Activated naive CD8-positive, alpha-beta T cell (primary cell): Measurements from ENCODE around the gene MCC.

Experiments used
- H3K27ac Mint-ChIP-seq: one replicate; pipeline ENCODE4 v1.8.0; 2021; ENCODE audit warnings: mixed read lengths
- H3K27me3 Mint-ChIP-seq: one replicate; pipeline ENCODE4 v1.8.0; 2021; ENCODE audit warnings: mixed read lengths
- H3K36me3 Mint-ChIP-seq: one replicate; pipeline ENCODE4 v1.8.0; 2021; ENCODE audit warnings: mixed read lengths
- H3K4me1 Mint-ChIP-seq: one replicate; pipeline ENCODE4 v1.8.0; 2021; ENCODE audit warnings: low read depth, mixed read lengths
- H3K4me3 Mint-ChIP-seq: one replicate; pipeline ENCODE4 v1.8.0; 2021; ENCODE audit warnings: mild to moderate bottlenecking, mixed read lengths
- H3K9me3 Mint-ChIP-seq: one replicate; pipeline ENCODE4 v1.8.0; 2021; ENCODE audit warnings: low read depth, mixed read lengths

The MCC gene

DNA sequence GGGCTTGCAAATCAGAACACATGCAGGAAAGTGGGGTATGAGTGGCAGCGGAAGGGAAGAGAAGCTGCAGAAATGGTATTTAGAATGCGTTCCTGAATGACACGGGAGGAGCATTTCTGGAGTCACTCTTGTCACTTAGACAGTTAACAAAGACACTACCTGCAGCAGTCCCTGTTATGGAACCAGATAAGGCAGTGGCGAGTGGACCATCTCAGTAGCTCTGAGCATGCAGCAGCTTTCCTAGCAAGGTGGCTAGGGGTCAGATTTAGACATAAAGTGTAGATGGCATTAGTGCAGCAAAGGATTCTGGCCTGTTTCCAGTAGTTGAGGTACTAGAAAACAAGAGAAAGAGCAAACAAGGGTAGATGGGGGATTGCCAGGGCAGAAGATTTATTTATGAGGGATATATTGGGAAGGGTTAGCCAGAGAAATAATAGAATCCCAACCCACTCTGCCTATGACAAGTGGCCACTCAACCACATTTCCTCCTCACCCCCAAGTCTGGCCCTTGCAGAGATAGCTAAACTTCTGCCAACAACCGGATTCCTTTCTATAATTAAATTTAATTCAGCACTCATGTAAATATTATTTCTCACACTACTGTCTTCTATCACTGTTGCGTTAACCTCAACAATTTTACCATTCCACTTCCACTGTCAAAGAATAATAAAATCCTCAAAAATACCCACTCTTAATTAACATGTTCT lies 310.0 kb downstream of the MCC start:
- Mint-ChIP-seq H3K9me3 (no peaks in the 10 kb centered on the region), H3K27ac (no peak overlapping the region), H3K4me1 (peaks cover 15% of the 10 kb centered on the region), H3K4me3 (no peak overlapping the region), H3K36me3 (peaks cover 4% of the 10 kb centered on the region), H3K27me3 (no peaks in the 10 kb centered on the region)

DNA sequence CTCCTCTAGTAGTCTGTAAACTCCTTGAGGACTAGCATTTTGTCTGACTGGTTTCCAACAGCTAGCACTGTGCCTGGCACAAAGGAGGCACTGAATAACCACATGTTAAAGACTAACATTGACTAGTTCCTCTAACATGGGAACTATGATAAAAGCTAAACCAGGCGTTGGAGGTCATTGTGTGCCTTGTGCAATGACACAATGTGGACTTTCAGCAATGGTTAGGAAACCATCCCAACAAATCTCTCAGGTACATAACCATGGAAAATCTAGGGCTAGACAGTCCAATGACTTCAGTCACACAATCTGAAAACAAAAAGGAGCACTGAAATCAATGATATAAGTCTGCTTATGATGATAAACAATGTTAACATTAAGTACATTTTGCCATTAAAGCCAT lies 311.0 kb downstream of the MCC start:
- H3K27ac Mint-ChIP-seq: no peak overlapping the region
- no peaks in the 10 kb centered on the region for H3K27me3 Mint-ChIP-seq
- peaks cover 4% of the 10 kb centered on the region for H3K36me3 Mint-ChIP-seq
- peaks cover 9% of the 10 kb centered on the region for H3K4me1 Mint-ChIP-seq
- H3K9me3 Mint-ChIP-seq: no peaks in the 10 kb centered on the region
- H3K4me3 Mint-ChIP-seq: no peak overlapping the region

DNA sequence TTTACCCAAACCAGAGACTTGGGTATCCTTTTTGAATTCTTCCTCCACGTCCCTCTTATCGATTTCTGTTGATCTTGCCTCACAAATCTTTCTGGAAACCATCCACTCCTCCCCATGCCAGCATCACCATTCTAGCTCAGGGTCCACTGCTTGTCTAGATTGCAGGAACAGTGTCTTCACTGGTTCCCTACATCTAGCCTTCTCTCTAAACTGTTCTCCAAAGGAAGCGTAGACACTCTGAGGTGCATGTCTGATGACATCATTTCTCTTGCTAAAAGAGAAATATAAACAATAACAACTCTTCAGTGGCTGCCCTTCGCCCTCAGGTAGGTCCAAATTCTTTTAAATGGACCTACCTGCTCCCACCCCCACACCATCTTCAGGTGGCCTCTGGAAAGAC lies 311.5 kb downstream of the MCC start:
- Mint-ChIP-seq H3K27me3 (no peaks in the 10 kb centered on the region), H3K36me3 (peaks cover 4% of the 10 kb centered on the region), H3K4me3 (no peak overlapping the region), H3K9me3 (no peaks in the 10 kb centered on the region), H3K27ac (no peak overlapping the region), H3K4me1 (peaks cover 5% of the 10 kb centered on the region)

DNA sequence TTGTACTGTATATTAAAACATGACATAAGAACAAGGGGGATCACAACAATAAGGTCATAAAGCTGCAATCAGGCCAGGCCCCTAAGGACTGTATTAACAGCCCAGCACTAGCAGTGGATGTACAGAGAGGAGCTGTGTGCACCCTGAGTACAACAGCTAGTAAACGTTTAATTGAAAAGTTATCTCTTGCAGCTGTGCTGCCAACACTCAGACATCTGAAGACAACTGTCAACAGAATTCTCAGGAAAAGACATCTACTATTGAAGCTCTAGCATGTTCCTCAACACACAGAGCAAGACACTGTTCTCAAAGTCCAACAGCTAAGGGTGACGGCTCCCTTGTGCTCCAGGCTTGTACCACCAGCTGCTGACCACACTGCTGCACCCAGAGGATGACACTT lies 312.1 kb downstream of the MCC start:
- Mint-ChIP-seq H3K9me3 (no peaks in the 10 kb centered on the region), H3K36me3 (peaks cover 4% of the 10 kb centered on the region), H3K4me1 (no peaks in the 10 kb centered on the region), H3K27me3 (no peaks in the 10 kb centered on the region), H3K27ac (no peak overlapping the region), H3K4me3 (no peak overlapping the region)

DNA sequence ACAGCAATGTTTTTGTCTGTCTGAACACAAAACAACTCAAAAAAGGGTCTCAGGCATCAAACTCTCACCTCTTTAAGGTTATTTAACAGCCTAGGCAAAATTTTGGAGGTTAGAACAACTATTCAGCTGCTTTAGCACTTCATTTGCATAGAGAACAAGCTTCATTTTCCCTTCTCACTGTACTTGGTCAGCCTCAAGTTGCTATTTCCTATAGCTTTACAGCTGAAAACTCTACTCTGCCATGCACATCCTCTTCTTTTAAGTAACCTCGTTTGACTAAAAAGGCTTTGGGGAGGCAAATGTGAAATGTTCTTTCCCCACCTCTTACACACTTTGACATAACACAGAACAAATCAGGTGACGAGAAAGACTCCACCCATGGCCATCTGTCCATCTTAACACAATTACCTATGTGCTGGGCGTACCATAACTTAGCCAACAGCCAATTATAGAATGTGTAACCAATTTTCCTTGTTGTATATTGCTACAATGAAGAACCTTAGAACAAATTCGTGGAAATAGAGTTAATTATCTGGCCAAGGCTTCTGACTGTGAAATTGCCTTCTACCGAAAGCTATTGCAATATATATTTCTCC lies 315.9 kb downstream of the MCC start:
- Mint-ChIP-seq H3K27ac (no peak overlapping the region), H3K27me3 (no peaks in the 10 kb centered on the region), H3K4me3 (no peak overlapping the region), H3K9me3 (no peaks in the 10 kb centered on the region), H3K36me3 (peaks cover 4% of the 10 kb centered on the region), H3K4me1 (no peaks in the 10 kb centered on the region)

DNA sequence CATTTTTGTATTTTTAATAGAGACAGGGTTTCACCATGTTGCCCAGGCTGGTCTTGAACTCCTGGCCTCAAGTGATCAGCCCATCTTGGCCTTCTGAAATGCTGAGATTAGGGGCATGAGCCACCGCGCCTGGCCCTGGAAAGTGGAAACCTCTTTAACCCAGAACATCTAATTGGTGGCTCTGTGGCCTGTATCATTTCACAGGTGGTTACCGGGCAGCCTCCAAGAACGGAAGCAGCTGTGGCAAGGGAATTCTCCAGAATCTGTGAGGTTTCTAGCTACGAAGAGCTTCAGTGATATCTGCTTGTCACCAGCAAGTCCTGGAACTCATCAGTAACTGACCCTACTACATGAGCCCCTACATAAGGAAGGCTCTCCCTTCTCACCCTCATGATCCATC lies 316.7 kb downstream of the MCC start:
- H3K9me3 Mint-ChIP-seq: no peaks in the 10 kb centered on the region
- H3K27me3 Mint-ChIP-seq: no peaks in the 10 kb centered on the region
- peaks cover under 1% of the 10 kb centered on the region for H3K36me3 Mint-ChIP-seq
- H3K27ac Mint-ChIP-seq: no peak overlapping the region
- no peak overlapping the region for H3K4me3 Mint-ChIP-seq
- H3K4me1 Mint-ChIP-seq: no peaks in the 10 kb centered on the region

DNA sequence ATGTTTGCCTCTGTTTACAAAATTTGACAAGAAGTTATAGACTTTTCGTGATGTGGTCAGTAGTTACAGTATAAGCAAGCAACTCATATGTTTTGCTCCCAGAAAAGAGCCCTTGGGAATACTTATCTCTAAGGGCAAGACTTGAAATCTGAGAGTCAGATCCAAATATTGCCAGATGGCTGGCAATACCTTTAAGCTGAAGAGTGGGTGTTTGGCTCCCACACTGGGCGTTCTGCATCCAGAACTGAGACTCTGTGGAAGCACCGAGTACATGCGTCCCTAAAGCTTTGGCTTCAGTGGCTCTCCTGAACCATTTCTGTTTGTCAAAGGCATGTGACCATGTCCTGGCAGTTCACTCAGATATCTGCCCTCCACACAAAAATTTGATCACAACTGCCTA lies 317.5 kb downstream of the MCC start:
- Mint-ChIP-seq H3K4me3 (no peak overlapping the region), H3K36me3 (no peaks in the 10 kb centered on the region), H3K27ac (no peak overlapping the region), H3K4me1 (no peaks in the 10 kb centered on the region), H3K9me3 (no peaks in the 10 kb centered on the region), H3K27me3 (no peaks in the 10 kb centered on the region)

DNA sequence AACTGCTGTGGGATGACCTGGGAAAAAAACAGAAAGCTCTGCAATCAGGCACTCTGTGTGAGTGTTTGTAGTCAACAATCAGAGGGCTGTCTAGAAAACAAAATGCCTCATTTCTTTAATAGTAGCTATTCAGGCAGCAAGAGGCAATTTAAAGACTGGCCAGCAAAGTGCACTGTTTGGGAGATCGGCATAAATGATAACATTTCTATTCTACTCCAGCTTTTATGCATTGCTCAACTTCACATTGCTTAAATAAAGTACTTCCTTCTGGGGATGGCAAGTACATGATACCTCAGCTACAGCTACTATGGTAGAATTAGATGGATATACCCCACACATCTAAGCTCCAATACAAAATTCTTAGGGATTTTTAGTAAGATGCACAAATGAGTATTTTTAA lies 318.5 kb downstream of the MCC start:
- Mint-ChIP-seq H3K4me3 (no peak overlapping the region), H3K27me3 (no peaks in the 10 kb centered on the region), H3K4me1 (no peaks in the 10 kb centered on the region), H3K9me3 (no peaks in the 10 kb centered on the region), H3K36me3 (no peaks in the 10 kb centered on the region), H3K27ac (no peak overlapping the region)

DNA sequence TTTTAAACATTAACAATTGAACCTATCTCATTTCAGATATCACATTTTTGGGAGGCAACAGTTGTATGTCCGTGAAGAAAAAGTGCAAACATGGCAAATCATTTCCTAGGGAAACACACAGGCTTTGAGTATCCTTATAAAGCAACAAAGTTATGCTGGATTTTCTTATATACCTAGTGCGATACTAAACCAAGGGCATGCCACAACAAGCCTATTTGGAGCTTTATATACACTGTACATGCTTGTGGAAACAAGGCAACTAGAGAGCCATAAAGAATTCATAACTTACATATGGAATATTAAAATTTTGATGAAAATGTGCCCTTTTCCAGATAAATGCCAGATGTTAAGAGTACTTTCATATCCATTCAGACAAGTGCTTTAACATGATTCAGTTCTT lies 320.3 kb downstream of the MCC start:
- Mint-ChIP-seq H3K9me3 (no peaks in the 10 kb centered on the region), H3K4me3 (no peak overlapping the region), H3K4me1 (peaks cover 2% of the 10 kb centered on the region), H3K27me3 (no peaks in the 10 kb centered on the region), H3K27ac (no peak overlapping the region), H3K36me3 (no peaks in the 10 kb centered on the region)

DNA sequence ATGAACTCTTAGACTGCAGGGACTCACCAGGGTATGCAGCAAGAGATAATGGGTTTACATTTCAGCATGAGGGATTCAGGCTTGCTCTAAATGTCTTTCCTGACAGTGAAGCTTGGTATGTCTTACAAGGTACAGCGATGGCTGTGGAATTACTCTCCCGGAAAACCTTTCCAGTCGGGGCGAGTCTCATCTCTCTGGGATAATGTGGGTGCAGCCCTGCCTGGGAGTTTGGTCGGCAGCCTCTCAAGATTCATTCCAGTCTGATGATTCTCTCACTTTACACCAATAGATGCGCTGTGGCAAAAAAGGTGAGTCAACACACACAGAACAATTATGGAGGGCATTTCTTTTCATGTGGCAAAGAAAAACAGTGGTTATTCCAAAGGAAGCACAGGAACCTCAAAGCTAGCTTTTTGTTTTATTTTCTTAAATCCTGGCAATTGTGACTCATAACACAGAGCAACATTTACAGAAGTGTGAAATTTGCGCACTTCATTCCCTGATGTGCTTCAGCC lies 321.3 kb downstream of the MCC start:
- Mint-ChIP-seq H3K36me3 (no peaks in the 10 kb centered on the region), H3K27ac (no peak overlapping the region), H3K27me3 (no peaks in the 10 kb centered on the region), H3K9me3 (no peaks in the 10 kb centered on the region), H3K4me3 (no peak overlapping the region), H3K4me1 (peaks cover 5% of the 10 kb centered on the region)

DNA sequence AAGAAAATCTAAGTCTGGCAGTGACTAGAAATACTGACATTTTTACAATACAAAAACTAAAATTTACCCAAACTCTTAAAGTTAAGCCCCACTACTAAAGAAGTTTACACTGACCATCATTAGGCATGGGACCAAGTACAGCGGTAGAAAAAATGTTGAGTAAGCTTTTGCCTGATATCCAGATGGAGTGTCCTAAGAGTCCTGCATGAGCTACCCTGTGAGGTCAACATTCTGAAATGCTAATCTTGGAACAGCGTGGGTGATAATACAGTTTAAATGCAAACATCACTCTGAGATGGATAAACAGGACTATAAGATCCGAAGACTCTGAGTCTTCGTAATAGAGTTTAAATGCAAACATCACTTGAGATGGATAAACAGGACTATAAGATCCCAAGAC lies 322.0 kb downstream of the MCC start:
- H3K36me3 Mint-ChIP-seq: no peaks in the 10 kb centered on the region
- no peak overlapping the region for H3K27ac Mint-ChIP-seq
- no peaks in the 10 kb centered on the region for H3K9me3 Mint-ChIP-seq
- no peaks in the 10 kb centered on the region for H3K27me3 Mint-ChIP-seq
- no peak overlapping the region for H3K4me3 Mint-ChIP-seq
- H3K4me1 Mint-ChIP-seq: peaks cover 5% of the 10 kb centered on the region

DNA sequence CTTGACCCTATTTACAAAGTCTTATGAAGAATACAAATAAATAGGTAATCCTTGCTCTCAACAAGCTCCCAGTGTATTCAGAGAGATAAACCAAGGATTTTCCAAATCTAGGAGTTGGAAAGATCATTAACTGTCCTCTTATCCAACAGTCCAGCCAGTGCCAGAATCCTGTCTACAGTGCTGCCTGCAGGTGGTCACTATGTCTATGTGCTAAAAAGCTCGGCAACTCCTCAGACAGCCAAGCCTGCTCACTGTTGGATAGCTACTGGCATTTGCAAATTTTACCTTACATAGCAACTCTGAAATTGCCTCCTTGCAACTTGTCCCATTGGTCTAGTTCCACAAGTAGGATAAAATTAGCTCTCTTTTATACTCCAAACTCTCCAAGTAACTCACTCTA lies 324.2 kb downstream of the MCC start:
- Mint-ChIP-seq H3K4me3 (no peak overlapping the region), H3K9me3 (no peaks in the 10 kb centered on the region), H3K4me1 (peaks cover 5% of the 10 kb centered on the region), H3K36me3 (no peaks in the 10 kb centered on the region), H3K27me3 (no peaks in the 10 kb centered on the region), H3K27ac (no peak overlapping the region)

DNA sequence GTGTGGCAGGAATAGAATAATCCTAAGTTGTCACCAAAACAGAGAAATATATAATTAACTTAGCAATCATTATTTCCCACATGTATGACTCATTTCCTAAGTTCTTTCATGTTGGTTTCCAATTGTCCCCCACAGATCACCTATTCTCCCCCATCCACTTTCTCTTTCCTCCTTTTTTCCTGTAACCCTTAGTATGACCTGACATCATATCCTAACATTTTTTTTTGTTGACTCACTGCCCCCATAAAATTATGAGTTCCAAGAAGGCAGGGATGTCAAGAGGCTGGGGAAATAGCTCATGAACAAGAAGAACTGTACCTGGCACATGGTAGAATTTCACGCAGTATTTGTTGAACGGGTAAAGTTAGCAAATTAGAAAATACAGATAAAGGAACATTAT lies 324.9 kb downstream of the MCC start:
- no peaks in the 10 kb centered on the region for H3K36me3 Mint-ChIP-seq
- no peaks in the 10 kb centered on the region for H3K27me3 Mint-ChIP-seq
- H3K4me1 Mint-ChIP-seq: peaks cover 5% of the 10 kb centered on the region
- H3K27ac Mint-ChIP-seq: no peak overlapping the region
- H3K4me3 Mint-ChIP-seq: no peak overlapping the region
- H3K9me3 Mint-ChIP-seq: no peaks in the 10 kb centered on the region

DNA sequence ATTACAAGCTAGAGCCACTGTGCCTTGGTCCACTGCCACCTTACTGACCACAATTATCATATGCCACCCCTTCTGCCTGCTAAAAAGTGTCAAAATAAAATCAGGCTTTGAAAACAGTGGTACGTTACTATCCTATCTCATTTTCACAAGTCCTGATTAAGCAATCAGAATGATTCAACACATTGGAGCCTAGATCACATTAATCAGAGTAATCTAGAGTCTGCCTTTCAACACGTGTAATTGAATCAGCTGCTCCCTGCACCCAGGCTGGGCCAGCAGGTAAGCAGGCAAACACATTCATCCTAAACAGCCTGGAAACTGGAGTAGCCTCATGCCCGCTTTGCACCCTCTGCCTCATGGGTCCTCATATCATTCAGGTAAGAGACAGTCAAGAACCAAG lies 325.5 kb downstream of the MCC start:
- Mint-ChIP-seq H3K36me3 (no peaks in the 10 kb centered on the region), H3K9me3 (no peaks in the 10 kb centered on the region), H3K4me3 (no peak overlapping the region), H3K27me3 (no peaks in the 10 kb centered on the region), H3K4me1 (peaks cover 5% of the 10 kb centered on the region), H3K27ac (no peak overlapping the region)

DNA sequence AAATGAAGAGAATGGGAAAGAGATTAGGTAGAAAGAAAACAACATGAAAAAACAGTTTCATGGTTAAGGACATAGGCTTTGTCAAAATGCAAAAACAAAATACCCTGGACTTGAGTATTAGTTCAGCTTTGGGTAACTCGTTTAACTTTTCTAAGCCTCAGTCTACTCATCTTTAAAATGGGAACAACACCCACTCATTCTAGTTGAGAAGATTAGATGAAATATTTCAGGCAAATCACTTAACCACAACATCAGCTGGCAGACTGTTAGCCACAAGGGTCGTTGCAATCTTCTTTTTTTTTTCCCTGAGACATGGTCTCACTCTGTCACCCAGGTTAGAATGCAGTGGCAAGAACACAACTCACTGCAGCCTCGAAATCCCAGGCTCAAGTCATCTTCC lies 326.0 kb downstream of the MCC start:
- Mint-ChIP-seq H3K4me3 (no peak overlapping the region), H3K4me1 (peaks cover 5% of the 10 kb centered on the region), H3K27me3 (no peaks in the 10 kb centered on the region), H3K9me3 (no peaks in the 10 kb centered on the region), H3K27ac (no peak overlapping the region), H3K36me3 (no peaks in the 10 kb centered on the region)

DNA sequence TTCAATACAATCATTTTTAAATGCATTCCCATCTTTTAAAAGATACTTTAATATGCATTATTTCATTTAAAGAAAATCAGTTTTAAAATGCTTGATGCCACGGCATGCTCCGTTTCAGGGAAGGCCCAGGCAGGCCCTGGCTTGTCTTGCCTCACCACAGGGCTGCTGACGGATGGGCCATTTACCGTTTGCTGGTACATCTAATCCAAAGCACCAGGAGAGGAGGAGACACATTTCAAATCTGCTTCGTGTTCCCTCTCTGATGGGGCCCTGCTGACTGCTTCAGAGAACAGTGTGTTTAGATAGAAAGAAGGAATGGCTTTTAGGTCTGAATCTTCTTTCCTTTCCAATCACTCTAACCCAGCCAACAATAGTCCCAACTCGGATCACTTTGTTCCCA lies 326.4 kb downstream of the MCC start:
- no peak overlapping the region for H3K4me3 Mint-ChIP-seq
- no peaks in the 10 kb centered on the region for H3K9me3 Mint-ChIP-seq
- peaks cover 5% of the 10 kb centered on the region for H3K4me1 Mint-ChIP-seq
- H3K27me3 Mint-ChIP-seq: no peaks in the 10 kb centered on the region
- H3K36me3 Mint-ChIP-seq: no peaks in the 10 kb centered on the region
- no peak overlapping the region for H3K27ac Mint-ChIP-seq
